Suprapubic skin (tissue), 4 donors: ENCODE data around the gene HOXA1. TPM values are rescaled to one million over a fixed set of nuclear protein-coding genes. Genes with fewer than 3 reads are reported as not detected.
"Not testable (repeated sequence)": the region's sequence is repeated elsewhere in the genome, so short reads cannot be mapped to it uniquely, and the experiment has no call there.

Source experiments
- DNase-seq, 2 donors: peaks; one replicate each; pipeline ENCODE4 v3.0.0-alpha.2; 2019; ENCODE audit warnings: low spot score in 2 of 2
- H3K27ac ChIP-seq: fragments of 200-600 bp; sonication (generic); one replicate; pipeline ENCODE4 v1.5.1; 2019
- H3K27me3 ChIP-seq: fragments of 200-600 bp; sonication (generic); one replicate; pipeline ENCODE4 v1.5.1; 2019
- H3K36me3 ChIP-seq: fragments of 200-600 bp; sonication (generic); one replicate; pipeline ENCODE4 v1.5.1; 2019
- H3K4me1 ChIP-seq: fragments of 200-600 bp; sonication (generic); one replicate; pipeline ENCODE4 v1.5.1; 2019
- H3K4me3 ChIP-seq: fragments of 200-600 bp; sonication (generic); one replicate; pipeline ENCODE4 v1.5.1; 2019; ENCODE audit warnings: mild to moderate bottlenecking
- H3K9me3 ChIP-seq: fragments of 200-600 bp; sonication (generic); one replicate; pipeline ENCODE4 v1.5.1; 2019
- EP300 ChIP-seq: sonication (generic); formaldehyde crosslinking; IDR thresholded peaks from one replicate; pipeline ENCODE4 v1.6.1; 2017; ENCODE audit warnings: antibody characterized with exemption
- POLR2A ChIP-seq, 2 donors: fragments of 450-650 bp; IDR thresholded peaks; one replicate each; pipeline ENCODE4 v1.6.1; 2017; ENCODE audit warnings: antibody characterized with exemption in 2 of 2, mild to moderate bottlenecking in 2 of 2, moderate library complexity in 2 of 2
- POLR2AphosphoS5 ChIP-seq, 3 donors: sonication (generic); formaldehyde crosslinking; IDR thresholded peaks; one replicate each; pipeline ENCODE4 v1.6.1; 2017; ENCODE audit warnings: antibody characterized with exemption in 3 of 3
- WGBS: methylation state at CpG from one replicate; pipeline ENCODE4 v1.1.5; 2018; 5-methylcytosine and 5-hydroxymethylcytosine counted together
- total RNA-seq, 4 donors: library from RNA; depleted of rRNA; stranded (reverse); fragments of >200 nt; gene quantifications; one replicate each; pipeline ENCODE4 v1.1.0, GENCODE V29; 2016
- TF ChIP-seq, protein P1 (sequence below), 2 donors: fragments of 200-600 bp in 1 of 2; fragments of 450-650 bp in 1 of 2; sonication (generic) in 1 of 2; IDR thresholded peaks; one replicate each; pipeline ENCODE4 v1.5.1; 2016 to 2019; ENCODE audit warnings: antibody characterized with exemption in 2 of 2, mild to moderate bottlenecking in 1 of 2, moderate library complexity in 1 of 2

The HOXA1 gene
- total RNA-seq, 4 donors from 2014 or later, result 2.5 to 4.0 (median 3.1) TPM

DNA sequence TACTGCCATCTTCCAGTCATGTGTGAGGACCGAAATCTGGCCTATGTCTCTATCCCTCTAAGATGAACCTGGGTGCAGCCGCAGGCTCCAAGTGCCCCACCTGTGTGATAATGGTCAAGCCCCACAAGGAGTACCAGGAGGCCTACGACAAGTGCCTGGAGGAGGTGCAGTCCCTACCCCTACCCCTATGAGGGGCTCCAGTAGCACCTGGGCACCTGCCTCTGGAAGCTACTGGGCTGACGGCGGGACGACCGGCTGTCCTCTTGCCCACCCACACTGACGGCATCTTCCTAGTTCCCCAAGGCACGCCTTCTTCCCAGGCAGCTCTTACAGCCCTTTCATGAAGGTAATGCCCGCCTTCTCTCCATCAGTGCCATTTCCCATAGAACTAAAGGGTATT, 47.4 kb downstream of the HOXA1 start:
- Histone ChIP-seq H3K4me3 (no peak overlapping the region), H3K27ac (no peak overlapping the region), H3K4me1 (no peaks in the 10 kb centered on the region), H3K9me3 (no peaks in the 10 kb centered on the region), H3K27me3 (no peaks in the 10 kb centered on the region), H3K36me3 (no peaks in the 10 kb centered on the region)
- TF ChIP-seq POLR2A (IDR thresholded peaks at IDR 0.05) (no peak), POLR2AphosphoS5 (IDR thresholded peaks at IDR 0.05) (no peak), EP300 (no peak)
- TF ChIP-seq, protein P1, sequence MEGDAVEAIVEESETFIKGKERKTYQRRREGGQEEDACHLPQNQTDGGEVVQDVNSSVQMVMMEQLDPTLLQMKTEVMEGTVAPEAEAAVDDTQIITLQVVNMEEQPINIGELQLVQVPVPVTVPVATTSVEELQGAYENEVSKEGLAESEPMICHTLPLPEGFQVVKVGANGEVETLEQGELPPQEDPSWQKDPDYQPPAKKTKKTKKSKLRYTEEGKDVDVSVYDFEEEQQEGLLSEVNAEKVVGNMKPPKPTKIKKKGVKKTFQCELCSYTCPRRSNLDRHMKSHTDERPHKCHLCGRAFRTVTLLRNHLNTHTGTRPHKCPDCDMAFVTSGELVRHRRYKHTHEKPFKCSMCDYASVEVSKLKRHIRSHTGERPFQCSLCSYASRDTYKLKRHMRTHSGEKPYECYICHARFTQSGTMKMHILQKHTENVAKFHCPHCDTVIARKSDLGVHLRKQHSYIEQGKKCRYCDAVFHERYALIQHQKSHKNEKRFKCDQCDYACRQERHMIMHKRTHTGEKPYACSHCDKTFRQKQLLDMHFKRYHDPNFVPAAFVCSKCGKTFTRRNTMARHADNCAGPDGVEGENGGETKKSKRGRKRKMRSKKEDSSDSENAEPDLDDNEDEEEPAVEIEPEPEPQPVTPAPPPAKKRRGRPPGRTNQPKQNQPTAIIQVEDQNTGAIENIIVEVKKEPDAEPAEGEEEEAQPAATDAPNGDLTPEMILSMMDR (IDR thresholded peaks at IDR 0.05), result no peak
- DNase-seq, result no peak
- 100% methylated on average over 4 of the region's 10 CpGs for WGBS

DNA sequence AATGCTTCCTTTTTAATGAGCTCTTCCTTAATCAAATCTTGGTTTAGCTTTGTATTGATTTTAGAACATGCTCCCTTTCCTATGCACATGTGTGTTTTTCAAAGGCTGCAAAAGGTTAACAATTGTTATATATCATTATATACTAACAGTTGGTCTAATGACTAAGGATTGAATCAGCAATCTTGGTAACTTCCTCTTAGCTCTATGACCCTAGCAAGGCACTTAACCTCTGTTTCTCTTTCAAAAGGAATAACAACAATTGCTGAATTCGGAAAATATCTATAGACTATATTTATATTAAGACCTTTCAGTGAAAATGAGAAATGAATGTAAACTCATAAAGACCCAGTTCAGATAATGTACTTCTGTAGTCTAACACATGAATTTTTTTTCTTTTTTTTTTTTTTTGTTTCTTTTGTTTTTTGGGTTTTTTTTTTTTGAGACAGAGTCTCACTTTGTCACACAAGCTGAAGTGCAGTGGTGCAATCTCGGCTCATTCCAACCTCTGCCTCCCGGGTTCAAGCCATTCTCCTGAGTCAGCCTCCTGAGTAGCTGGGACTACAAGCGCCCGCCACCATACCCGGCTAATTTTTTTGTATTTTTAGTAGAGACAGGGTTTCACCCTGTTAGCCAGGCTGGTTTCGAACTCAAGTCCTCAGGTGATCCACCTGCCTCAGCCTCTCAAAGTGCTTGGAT, 48.8 kb downstream of the HOXA1 start:
- Histone ChIP-seq H3K27ac (no peak overlapping the region), H3K36me3 (no peaks in the 10 kb centered on the region), H3K4me1 (no peaks in the 10 kb centered on the region), H3K9me3 (no peaks in the 10 kb centered on the region), H3K4me3 (no peak overlapping the region), H3K27me3 (no peaks in the 10 kb centered on the region)
- no peak for TF ChIP-seq EP300
- TF ChIP-seq POLR2A (IDR thresholded peaks at IDR 0.05), result no peak
- TF ChIP-seq POLR2AphosphoS5 (IDR thresholded peaks at IDR 0.05), result no peak
- TF ChIP-seq, protein P1 (IDR thresholded peaks at IDR 0.05), result no peak
- DNase-seq, result peak in 1 of 2 donors; percentile 29
- 92% methylated on average over 7 of the region's 7 CpGs for WGBS

DNA sequence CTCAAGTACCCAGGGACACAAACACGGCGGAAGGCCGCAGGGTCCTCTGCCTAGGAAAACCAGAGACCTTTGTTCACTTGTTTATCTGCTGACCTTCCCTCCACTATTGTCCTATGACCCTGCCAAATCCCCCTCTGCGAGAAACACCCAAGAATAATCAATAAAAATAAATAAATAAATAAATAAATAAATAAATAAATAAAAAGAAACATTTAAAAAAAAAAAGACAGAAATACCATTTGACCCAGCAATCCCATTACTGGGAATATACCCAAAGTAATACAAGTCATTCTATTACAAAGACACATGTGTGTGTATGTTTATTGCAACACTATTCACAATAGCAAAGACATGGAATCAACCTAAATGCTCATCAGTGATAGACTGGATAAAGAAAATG, 49.8 kb downstream of the HOXA1 start:
- not testable (repeated sequence) for H3K27me3 ChIP-seq, H3K9me3 ChIP-seq
- 80% methylated on average over 1 of the region's 4 CpGs for WGBS

DNA sequence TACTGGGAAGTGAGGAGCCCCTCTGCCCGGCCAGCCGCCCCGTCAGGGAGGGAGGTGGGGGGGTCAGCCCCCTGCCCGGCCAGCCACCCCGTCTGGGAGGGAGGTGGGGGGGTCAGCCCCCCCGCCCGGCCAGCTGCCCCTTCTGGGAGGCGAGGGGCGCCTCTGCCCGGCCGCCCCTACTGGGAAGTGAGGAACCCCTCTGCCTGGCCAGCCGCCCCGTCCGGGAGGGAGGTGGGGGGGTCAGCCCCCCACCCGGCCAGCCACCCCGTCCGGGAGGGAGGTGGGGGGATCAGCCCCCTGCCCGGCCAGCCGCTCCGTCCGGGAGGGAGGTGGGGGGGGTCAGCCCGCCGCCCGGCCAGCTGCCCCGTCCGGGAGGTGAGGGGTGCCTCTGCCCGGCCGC, 50.7 kb downstream of the HOXA1 start:
- not testable (repeated sequence) for H3K4me3 ChIP-seq, H3K36me3 ChIP-seq, H3K4me1 ChIP-seq, H3K9me3 ChIP-seq, H3K27me3 ChIP-seq, H3K27ac ChIP-seq
- WGBS, result 93% methylated on average over 3 of the region's 28 CpGs
- DNase-seq, result peak in 1 of 2 donors; percentile 13

More for the DNA sequence above, 49.8 kb downstream of the HOXA1 start:
- not testable (repeated sequence) for H3K27ac ChIP-seq, H3K36me3 ChIP-seq, DNase-seq, H3K4me1 ChIP-seq, H3K4me3 ChIP-seq

Other genes with a start within 250 kb of the HOXA1 start
- gene SKAP2, start 231.4 kb downstream of the HOXA1 start, total RNA-seq, result 10 to 100 TPM; 21.3 to 34.4 (median 23.9) TPM
- gene HOXA2, start 6.7 kb upstream of the HOXA1 start, total RNA-seq, result 1 to 10 TPM in 2 of 4 donors, under 1 TPM in 2; 0.34 to 4.2 (median 1.9) TPM
- gene HOXA4, start 34.8 kb upstream of the HOXA1 start, total RNA-seq, result 1 to 10 TPM; 1.8 to 4.7 (median 2.5) TPM
- 10 to 100 TPM in 3 of 4 donors, 1 to 10 TPM in 1; 4.7 to 16.3 (median 14.6) TPM for gene HOXA5, start 47.7 kb upstream of the HOXA1 start, total RNA-seq
- 1 to 10 TPM; 4.0 to 9.3 (median 6.4) TPM for gene HOXA6, start 51.8 kb upstream of the HOXA1 start, total RNA-seq
- 10 to 100 TPM in 1 of 4 donors, 1 to 10 TPM in 3; 5.5 to 19.9 (median 6.2) TPM for gene HOXA3, start 56.6 kb upstream of the HOXA1 start, total RNA-seq
- gene HOXA7, start 60.7 kb upstream of the HOXA1 start, total RNA-seq, result 10 to 100 TPM; 14.8 to 23.6 (median 17.5) TPM
- gene HOXA9, start 69.5 kb upstream of the HOXA1 start, total RNA-seq, result 10 to 100 TPM; 26.7 to 64.8 (median 48.7) TPM
- gene HOXA10, start 78.3 kb upstream of the HOXA1 start, total RNA-seq, result 1 to 10 TPM; 4.7 to 8.9 (median 6.0) TPM
- gene HOXA11, start 89.2 kb upstream of the HOXA1 start, total RNA-seq, result 1 to 10 TPM in 1 of 4 donors, under 1 TPM in 2, not detected in 1; 0.34 to 1.2 (median 0.95) TPM
- under 1 TPM in 1 of 4 donors, not detected in 3; 0.17 TPM for gene HOXA13, start 104.1 kb upstream of the HOXA1 start, total RNA-seq
- not detected for gene EVX1, start 146.8 kb upstream of the HOXA1 start, total RNA-seq